Activated naive CD4-positive, alpha-beta T cell treated with Interleukin-2 at 50 U/mL for 16 hours (primary cell): ENCODE data around the gene PIM1.

Experiments
- DNase-seq: peaks from one replicate; pipeline ENCODE4 v3.0.0-alpha.2; 2020

Gene PIM1

DNA sequence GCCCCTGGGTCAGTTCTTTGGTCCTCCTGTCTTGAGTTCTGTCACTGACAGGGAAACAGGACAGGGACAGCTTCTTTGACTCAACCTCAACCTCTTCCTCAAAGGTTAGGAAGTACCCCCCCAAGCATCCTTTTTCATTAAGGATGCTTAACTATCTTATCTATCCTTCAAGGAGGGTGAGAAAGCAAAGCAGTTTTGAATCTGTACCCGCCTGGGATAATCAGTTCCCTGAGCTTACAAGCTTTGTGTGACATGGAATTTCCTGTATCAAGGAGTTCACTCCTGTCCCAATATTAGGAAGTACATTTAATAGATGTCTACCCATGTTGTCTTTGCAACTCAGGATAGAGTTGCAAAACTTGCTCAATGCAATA lies 31.1 kb upstream of the PIM1 start:
- no peak for DNase-seq

DNA sequence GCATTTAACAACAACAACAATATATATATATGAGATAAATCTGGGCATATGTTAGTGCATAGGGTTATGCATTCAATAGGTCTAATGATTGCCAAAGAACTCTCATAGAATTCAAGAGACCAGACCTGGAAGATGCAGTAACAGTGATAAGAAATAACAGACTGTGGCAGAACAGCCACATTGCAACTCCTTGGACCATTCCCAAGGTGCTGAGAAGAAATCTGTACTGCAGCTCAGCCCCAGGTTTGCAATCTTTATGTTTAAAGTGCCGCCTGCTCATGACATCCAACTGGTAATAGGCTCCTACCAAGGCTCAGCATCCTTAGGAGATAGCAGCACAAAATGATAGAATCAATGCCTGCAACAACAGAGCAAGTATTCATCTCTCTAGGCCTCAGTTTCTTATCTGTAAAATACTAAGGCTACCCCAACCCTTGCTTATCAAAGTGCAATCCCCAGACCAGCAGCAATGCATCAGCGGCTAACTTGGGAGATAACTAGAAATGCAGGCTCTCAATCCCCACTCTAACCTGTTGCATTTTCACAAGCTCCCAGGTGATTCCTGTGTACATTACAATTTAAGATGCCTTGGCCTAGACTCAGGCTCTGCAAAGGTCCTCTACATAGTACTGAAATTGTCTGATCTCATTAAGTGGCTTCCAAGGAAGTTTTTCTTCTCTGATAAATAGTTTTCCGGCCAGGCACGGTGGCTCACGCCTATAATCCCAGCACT lies 30.6 kb upstream of the PIM1 start:
- DNase-seq, result no peak

- no peak for DNase-seq
Observed at GRCh38 chr6:37140145-37140544, 29.8 kb upstream of the PIM1 start.

- no peak for DNase-seq
Observed at GRCh38 chr6:37141281-37142049, 28.5 kb upstream of the PIM1 start.

DNA sequence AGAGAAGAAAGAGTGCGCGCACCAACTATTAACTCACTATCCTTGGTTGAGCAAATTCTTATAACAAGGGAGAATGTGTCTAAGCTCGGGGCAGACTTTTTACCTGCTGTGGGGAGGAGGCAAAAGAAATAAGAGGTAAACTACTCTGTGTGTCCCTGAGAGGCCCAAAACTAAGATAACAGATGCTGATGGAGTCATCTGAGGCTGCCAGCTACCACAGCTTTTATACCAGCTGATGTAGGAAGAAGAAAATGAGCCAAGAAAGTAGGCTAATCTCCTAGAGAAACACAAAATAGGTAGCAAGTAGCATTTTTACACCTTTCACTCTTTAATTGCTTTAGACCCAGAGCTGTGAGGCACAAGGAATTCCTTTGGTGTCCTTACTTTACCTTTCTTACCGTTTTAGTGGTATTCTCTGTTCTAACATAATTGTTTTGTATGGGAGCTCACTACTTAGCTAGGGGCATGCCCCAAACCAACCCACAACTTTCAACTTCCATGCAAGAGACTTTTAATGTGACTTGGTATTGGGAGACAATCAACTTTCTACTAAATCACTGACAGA lies 27.8 kb upstream of the PIM1 start:
- no peak for DNase-seq

DNA sequence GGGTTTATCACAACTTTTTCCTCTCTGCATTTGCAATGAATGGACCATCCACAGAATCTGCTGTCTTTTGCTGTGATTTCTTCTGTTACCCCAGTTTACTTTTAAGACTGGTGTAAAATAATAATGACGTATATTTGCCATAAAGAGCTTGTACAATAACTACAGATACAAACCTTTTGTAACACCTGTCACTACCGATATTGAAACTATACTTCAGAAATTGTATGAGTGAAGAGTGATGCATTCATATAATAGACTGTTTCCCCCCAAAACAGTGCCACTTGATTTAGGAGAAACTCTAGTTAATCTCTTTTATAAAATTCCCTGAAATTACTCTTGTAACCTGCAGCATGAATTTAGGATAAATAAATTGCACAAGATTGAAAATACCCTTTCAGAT lies 26.4 kb upstream of the PIM1 start:
- DNase-seq, result no peak

DNA sequence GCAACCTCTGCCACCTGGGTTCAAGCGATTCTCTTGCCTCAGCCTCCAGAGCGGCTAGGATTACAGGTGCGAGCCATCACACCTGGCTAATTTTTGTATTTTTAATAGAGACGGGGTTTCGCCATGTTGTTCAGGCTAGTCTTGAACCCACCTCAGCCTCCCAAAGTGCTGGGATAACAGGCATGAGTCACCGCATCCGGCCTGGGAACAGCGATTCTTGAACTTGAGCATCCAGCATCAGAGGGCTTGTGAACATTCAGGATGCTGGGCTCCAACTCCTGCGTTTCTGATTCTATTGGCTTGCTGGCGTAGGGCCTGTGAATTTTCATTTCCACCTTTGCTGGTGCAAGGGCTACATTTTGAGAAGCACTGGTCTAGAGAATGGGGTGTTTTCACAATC lies 24.5 kb upstream of the PIM1 start:
- no peak for DNase-seq

- no peak for DNase-seq
Observed at GRCh38 chr6:37146735-37147157, 23.2 kb upstream of the PIM1 start.

GRCh38 chr6:37149745-37150144 lies 20.2 kb upstream of the PIM1 start:
- no peak for DNase-seq

DNA sequence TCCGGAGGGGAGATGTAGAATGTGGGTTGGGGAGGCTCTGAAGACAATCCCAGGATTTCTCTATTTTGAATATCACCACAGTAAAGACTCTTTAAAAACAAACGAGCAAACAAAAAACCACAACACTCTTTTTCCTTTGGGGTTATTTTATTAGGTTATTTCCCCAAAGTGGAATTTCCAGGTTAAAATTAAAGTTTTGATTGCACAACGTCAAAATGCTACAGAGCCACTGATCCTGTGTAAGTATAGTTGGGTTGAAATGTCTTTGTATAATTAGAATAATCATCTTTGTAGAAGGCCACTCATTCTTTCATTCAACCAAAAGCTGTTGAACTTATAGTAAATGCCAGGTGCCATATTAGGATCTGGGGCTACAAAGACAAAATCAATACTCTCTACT lies 19.6 kb upstream of the PIM1 start:
- DNase-seq, result no peak

GRCh38 chr6:37155394-37156312 lies 14.3 kb upstream of the PIM1 start:
- DNase-seq, result peak; percentile 65

- no peak for DNase-seq
Observed at GRCh38 chr6:37158508-37158907, 11.4 kb upstream of the PIM1 start.

GRCh38 chr6:37160922-37161778 lies 8.8 kb upstream of the PIM1 start:
- no peak for DNase-seq

DNA sequence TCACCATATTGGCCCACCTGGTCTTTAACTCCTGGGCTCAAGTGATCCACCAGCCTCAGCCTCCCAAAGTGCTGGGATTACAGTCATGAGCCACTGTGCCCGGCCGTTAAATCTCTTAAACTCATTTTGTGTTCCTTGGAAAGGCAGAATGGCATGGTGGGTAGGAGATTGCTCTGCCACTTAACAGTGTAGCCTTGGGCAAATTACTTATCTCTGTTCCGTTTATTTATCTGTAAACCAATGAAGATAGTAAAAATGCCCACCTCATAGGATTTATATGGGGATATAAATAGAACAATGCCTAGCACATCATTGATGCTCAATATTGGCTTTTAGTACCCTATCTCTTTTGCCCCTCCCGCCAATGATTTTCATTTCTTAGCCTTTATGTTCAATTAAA lies 7.2 kb upstream of the PIM1 start:
- DNase-seq, result no peak

- no peak for DNase-seq
Observed at GRCh38 chr6:37168163-37168758, 1.7 kb upstream of the PIM1 start.

GRCh38 chr6:37168811-37169495 lies 999 bp upstream of the PIM1 start:
- DNase-seq, result peak; percentile 48

- peak; percentile 58 for DNase-seq
Observed at GRCh38 chr6:37170273-37171200, 585 bp downstream of the PIM1 start.

DNA sequence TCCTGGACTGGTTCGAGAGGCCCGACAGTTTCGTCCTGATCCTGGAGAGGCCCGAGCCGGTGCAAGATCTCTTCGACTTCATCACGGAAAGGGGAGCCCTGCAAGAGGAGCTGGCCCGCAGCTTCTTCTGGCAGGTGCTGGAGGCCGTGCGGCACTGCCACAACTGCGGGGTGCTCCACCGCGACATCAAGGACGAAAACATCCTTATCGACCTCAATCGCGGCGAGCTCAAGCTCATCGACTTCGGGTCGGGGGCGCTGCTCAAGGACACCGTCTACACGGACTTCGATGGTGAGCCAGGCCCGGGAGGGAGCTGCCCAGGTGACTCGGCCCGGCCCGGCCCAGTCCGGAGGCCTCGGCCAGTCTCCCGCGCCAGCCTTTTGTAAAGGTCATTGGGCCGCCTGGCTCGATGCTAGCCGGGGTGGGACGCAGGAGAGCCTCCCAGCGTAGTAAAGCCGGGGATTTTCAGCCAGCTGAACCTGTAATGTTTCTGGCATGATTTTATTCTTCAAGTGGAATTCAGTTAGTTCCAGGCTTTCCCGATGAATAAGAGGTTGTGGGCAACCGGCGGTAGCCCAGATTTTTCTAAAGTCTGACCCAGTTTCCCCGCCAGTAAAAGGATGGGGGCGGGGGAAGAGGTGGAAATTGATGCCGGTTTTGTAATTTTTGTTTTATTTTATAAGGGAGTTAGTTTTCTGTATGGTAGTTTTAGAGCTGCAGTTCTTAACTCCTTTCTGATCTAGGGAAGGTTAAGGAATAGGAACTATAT lies 1.4 kb downstream of the PIM1 start:
- peak; percentile 42 for DNase-seq
